Activated CD4-positive, alpha-beta T cell treated with anti-CD3 and anti-CD28 coated beads, Interleukin-2, amount 50 U/mL, for 4 hours (primary cell): ENCODE results near the gene TNFAIP6.
"Not testable (repeated sequence)": the region's sequence is repeated elsewhere in the genome, so short reads cannot be mapped to it uniquely, and the experiment has no call there.

Source experiments
- DNase-seq, 2 experiments: peaks; one replicate each; pipeline ENCODE4 v3.0.0-alpha.2; 2020

TNFAIP6 gene, protein sequence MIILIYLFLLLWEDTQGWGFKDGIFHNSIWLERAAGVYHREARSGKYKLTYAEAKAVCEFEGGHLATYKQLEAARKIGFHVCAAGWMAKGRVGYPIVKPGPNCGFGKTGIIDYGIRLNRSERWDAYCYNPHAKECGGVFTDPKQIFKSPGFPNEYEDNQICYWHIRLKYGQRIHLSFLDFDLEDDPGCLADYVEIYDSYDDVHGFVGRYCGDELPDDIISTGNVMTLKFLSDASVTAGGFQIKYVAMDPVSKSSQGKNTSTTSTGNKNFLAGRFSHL

DNA sequence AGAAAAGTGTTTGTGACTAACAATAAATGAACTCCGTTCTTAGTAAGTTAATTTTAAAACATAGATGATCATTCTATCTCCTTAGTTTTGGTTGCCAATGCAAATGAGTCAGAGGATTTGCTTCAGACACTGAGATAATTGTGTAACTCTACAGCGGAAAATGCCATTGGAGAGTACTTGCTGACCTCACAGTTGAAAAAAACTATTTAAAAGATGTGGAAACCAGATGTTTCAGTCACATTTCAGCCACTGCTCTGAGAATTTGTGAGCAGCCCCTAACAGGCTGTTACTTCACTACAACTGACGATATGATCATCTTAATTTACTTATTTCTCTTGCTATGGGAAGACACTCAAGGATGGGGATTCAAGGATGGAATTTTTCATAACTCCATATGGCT, at the start of gene TNFAIP6:
TNFAIP6 (plus strand) TSS at position 234 of the 400 bp plus-strand sequence; CDS start at position 309, 75 bp downstream.
- no peak for DNase-seq

DNA sequence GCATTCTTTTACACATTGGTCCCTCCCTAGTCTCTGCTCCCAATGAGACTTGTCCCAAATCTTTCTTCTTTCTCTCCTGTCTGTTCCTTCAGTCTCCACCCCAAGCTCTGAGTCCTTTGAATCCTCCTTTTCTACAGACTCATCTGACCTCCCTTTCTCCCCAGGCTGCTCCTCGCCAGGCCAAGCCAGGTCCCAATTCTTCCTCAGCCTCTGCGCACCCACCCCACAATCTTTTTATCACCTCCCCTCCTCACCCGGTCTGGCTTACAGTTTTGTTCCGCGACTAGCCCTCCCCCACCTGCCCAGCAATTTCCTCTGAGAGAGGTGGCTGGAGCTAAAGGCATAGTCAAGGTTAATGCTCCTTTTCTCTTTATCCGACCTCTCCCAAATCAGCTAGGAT, 47.1 kb upstream of the TNFAIP6 start:
- not testable (repeated sequence) for DNase-seq

DNA sequence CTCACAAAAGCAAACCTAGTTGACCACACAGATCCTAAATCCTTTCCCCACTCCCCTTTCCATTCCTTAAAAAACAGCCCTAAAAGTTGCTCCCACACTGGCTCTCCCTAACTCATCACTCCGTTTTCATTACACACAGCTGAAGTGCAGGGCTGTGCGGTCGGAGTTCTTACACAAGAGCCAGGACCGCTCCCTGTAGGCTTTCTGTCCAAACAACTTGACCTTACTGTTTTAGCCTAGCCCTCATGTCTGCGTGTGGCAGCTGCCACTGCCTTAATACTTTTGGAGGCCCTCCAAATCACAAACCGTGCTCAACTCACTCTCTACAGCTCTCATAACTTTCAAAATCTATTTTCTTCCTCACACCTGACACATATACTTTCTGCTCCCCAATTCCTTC, 45.0 kb upstream of the TNFAIP6 start:
- DNase-seq, result not testable (repeated sequence)

DNA sequence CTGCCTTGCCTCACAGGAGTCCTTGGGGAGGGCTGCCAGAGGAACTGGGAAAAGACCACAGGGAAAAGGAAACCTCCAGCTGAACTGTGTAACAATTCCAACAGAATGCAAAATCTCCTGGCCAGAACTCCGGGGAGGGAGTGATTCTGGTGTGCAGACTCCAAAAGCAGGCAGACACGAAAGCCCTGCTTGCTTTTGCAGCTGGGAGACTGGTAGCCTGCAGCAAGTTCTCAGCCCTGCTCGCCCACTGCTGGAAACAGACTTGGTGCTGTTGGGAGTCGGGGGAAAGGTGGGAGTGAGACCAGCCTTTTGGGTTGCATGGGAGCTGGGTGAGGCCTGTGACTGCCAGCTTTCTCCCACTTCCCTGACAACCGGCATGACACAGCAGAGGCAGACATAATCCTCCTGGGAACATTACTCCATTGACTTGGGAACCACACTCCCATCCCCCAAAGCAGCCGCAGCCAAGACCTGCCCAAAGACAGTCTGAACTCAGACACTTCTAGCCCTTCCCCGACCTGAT, 42.0 kb upstream of the TNFAIP6 start:
- no peak for DNase-seq

DNA sequence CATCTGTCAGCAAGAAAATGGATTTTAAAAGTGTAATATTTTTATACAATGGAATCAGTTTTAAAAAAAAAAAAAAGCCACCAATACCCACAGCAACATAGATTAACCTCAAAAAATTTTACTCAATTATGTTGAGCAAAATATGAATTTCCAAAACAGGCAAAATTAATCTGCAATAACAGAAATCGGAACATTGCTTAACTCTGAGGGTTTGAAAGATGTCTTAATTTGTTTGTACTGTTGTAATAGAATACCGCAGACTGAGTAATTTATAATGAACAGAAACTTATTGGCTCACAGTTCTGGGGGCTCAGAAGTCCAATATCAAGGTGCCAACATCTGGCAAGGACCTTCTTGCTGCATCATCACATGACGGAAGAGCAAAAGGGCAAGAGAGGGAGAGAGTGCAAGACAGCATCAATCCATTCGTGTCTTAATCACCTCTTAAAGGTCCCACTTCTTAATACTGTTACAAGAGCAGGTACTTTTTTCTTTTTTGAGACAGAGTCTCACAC, 31.8 kb upstream of the TNFAIP6 start:
- no peak for DNase-seq

DNA sequence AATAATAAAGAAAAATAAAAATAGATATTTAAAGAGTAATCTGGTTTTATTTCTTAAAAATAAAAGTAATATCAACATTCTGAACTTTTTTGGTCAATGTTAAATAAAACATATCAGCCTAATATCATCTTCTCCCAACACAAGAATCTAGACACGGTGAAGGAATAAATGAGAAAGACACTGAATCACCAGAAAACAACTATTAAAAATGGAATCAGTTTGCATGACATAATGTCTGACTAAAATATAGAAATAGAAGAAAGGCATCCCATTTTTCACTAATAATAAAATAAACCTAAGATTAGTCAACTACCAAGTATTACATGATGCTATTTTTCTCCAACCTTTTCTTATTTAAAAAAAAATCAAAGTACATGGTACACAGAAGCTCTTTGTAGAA, 30.8 kb upstream of the TNFAIP6 start:
- DNase-seq, result no peak

DNA sequence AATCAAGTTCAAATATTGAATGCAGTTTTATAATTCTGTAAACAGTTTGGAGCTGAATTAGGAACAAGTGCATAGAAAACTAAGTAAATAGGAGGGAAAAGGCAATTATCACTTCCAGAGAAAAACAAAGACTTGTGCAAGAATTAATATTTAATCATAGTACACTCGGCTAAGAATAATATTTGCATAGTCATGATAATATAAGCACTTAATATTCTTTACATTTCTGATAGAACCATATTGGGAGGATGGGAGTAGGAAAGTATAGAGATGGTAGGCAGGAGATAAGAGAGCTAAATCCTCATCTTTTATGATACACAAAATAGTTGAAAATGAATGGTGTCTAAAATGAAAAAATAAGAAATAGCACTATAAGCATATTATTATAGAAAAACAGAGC, 27.4 kb upstream of the TNFAIP6 start:
- no peak for DNase-seq

DNA sequence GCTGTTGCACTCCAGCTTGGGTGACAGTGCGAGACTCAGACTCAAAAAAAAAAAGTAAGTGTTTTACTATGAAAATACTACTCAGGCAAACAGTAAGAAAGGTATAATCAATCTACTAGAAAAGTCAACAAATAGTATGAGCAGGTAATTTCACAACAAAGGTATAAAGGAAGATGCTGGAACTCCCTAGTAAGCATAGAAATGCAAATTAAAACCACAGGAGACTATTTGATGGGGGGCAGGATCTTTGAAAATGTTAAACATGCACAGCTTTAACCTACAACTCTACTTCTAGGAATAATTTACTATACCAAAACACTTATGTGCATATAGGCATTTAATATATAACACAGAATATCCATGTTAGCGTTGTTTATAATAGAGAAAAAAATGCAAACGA, 24.3 kb upstream of the TNFAIP6 start:
- no peak for DNase-seq

DNA sequence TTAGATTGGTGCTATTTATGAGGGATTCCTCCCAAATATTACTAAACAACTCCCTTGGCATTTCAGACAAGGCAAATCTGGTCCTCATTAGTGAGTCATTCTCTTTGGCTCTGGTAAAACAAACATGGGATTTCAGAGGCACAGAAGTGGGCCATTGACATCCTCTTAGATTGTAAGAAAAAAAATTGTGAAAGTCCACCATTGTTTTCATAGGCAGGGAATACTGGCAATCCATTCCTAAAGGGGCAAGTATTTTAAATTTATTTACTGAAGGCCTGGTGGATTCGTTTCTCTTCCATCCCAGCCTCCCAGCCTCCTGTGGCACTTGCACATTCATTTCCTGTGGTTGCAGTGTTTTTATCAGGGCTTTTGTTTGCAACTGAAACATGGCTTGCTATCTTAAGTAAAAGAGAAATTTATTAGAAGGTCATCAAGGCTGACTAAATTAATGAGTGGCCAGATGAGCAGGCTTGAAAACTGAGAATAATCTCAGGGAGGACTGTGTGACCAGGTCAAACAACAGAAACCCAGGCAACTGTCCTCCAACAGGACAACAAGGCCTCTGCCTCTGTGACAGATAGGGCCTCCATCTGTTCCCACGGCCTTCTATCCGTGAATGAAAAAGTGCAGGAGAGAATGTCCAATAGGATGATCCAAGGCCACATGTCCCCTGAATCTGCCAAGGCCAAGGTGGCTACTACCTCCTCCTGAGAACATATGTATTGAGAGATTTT, 23.1 kb upstream of the TNFAIP6 start:
- no peak for DNase-seq

DNA sequence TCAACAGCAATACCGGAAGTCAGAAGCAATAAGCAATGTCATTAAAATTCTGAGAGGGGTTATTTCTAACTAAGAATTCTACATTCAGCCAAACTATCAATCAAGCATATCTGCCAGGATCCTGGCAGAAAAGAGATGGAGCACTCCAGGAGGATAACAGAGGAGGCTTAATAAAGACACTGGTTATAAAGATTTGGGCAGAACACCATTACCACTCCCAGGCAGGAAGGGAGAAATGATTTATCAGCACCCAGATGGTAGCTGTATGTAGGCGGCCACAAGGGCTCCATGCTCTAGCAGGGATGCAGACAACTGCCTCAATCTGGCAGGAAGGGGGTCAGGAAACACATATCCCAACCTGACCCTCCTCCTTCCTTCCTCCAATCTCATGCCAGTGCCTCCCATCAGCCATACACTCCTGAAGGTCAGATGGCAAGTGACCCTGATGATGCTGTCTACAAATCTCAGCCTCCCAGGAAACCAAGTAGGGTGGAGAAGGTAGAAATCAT, 20.5 kb upstream of the TNFAIP6 start:
- DNase-seq, result no peak

DNA sequence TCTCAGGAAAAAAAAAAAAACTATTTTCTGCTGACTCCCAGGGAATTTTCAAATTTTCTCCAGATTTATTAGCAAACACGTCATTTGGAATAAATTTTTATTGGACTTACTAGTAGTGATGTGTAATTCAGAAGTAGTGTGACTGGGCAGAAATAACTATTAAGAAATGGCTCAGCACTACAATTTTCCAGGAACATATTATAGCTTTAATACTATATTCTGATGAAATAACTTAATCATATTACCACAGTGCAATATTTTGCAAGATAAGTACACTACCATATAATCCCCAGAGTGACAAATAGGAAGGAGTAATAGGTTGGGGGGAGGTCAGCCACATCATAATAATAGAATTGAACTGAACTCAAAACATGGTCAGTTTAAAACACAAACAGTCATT, 19.7 kb upstream of the TNFAIP6 start:
- DNase-seq, result no peak

DNA sequence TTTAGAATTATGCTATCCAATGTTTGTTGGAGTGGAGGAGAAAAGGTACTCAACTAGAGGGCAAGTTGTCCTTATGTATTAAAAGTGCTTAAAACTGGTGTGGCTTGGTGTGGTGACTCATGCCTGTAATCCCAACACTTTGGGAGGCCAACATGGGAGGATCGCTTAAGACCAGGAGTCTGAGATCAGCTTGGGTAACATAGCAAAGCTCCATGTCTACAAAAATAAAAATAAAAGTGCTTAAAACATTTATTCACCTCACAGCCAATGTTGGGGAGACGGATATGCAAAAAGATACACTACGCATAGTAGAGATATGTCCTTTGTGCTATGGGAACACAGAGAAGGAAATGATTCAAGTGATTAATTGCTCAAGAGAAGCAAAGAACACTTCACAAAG, 19.3 kb upstream of the TNFAIP6 start:
- no peak for DNase-seq

DNA sequence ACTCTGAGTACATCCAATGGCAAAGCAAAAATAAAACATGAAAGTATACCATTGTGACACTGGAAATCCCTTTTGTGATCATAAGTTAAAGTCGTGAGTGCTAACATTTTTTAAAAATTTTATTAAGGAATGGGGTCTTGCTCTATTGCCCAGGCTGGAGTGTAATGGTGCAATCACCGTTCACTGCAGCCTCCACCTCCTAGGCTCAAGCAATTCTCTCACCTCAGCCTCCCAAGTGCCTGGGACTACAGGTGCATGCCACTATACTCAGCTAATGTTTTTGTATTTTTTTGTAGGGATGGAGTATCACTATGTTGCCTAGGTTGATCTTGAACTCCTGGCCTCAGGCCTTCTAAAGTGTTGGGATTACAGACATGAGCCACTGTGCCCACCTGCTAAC, 14.3 kb upstream of the TNFAIP6 start:
- no peak for DNase-seq

DNA sequence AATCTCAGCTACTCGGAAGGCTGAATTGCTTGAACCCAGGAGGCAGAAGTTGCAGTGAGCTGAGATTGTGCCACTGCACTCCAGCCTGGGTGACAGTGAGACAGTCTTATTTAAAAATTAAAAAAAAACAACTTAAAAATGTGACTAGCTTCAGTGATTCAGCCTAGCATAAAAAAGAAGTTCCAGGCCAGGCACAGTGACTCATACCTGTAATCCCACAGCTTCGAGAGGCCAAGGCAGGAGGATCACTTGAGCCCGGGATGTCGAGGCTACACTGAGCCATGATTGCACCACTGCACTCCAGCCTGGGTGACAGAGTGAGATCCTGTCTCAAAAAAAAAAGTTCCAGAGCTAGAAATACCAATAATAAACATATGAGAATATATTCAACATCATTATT, 13.2 kb upstream of the TNFAIP6 start:
- not testable (repeated sequence) for DNase-seq

DNA sequence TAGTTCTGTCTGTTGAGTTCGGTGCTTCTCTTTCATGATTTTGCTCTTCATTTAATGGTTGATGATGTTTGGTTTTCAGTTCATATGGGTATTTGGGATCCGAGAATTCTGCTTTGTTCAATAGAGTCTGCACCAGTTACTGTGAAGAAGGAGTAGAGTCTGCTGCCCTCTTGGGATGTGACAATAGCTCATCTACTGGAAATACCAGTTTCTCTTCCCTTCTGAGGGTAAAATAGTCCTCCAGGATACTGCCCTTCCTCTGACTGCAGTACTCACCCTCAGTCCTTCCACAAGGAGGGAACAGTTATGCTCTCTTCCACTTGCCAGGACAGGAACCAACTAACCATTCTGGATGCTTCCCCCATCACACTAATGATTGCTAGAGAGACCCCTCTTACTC, 12.5 kb upstream of the TNFAIP6 start:
- DNase-seq, result no peak

DNA sequence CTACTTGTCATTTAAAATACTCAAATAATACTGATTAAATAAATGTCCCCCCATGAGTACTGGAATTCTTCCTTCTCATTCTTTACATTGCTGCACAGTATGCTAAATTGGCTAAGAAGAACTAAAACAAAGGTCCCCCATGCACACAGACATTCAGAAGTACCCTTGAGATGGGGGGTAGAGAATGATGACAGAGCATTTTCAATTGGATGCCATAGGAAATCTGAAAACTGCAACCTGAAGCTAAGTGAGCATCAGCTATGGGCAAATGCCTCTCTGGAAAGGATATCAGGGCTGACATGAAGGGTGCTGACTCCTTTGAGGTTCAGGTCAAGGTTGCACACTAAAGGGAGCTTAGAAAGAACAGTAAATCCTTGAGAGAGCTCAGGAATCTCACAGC, 10.1 kb upstream of the TNFAIP6 start:
- DNase-seq, result no peak

DNA sequence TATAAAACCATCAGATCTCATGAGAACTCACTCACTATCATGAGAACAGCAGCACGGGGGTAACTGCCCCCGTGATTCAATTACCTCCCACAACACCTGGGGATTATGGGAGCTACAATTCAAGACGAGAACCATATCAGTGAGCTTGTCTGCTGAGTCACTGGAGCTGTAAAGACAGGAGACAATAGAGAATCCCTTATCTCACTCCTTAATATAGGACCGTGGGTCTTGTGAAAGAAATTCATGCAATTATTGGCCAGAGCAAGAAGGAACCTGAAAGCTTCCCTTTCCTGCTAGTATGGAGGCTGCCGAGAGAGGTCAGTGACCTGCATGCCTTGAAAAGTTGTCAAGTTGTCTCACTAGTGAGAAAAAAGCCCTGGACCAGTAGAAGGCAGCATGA, 9.5 kb upstream of the TNFAIP6 start:
- DNase-seq, result no peak

DNA sequence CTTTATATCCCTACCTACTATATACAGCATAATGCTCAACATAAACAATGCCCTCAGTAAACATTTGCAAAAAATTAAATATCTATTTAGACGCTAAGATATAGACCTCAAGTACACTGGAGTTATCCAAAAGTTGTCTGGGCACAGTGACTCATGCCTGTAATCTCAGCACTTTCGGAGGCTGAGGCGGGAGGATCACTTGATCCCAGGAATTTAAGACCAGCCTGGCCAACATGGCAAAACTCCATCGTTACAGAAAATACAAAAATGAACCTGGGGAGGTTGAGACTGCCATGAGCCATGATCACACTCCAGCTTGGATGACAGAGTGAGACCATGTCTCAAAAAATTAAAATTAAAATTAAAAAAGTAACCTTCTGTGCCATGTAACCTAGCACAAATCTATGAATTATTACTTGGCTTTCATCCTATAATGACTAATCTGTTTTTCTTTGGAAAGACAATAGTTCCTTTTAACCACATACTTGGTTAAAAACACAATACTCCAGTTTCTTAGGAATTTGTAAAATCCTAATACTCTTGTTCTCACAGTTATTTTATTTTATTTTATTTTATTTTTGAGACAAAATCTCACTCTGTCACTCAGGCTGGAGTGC, 6.7 kb upstream of the TNFAIP6 start:
- DNase-seq, result no peak

DNA sequence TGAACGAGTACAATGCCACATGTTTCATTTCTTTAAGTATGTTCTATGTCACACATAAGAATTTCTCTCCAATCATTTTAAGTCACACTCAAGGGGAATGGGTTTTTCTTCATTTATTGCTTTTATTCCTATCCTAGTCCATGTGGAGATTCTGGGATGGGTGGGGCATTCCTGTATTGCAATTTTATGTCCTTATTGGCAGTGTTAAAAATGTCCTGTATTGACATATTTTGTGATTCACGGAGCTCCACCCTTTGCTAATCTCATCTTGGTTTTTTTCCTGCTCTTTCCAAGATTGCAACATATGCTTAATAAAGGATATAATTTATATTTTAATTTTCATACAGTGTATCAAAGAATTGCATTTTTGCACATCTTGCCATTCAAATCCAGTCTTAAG, 3.4 kb upstream of the TNFAIP6 start:
- DNase-seq, result no peak

DNA sequence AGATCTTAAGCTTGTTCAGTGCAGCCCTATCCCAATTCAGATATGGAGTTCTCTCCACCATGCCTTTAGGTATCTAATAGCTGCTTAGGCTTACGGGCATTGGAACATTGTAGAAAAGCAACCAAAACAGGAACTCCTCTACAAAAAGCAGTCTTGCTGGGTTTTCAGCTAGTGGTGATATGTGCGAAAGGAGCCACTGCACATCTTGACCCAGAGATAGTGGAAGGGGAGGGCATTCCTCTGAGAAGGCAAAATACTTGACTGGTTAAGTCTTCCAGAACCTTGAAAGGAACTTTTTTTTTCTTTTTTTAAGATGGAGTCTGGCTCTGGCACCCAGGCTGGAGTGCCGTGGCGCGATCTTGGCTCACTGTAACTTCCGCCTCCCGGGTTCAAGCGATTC, 2.6 kb upstream of the TNFAIP6 start:
- DNase-seq, result no peak

DNA sequence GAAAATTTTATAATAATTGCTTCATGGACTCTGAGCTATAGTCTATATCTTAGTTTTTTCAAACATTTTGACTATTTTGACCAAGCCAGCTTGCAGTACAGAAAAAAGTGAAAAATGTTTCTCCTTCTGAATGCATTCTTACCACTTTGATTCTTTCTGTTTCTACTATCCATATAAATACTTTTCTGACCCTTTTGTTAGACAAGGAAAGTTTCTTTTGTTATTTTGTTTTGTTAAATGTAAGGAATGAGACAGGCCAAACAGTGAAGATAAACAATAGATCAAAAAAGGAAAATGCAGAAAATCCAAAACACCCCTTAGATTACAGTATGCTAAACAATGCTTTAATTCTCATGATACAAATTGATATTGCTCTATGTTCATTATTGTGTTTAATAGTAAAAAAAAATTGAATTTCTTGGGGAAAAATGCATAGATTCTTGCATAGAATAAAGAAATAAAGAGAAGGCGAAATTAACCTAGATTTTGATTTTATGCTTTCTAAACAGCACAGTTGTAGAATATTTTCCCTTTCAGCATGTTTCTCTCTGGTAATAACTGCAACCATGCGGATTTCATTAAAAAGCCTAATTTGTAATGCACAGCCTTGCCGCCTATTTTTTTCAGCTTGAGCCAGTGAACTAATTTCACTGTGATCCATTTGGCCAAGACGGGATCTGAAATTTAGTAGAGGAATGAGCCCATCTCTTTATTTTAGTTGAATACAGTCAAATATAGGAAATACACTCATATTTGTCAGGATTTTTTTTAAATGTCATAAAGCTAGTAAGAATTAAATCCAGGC, 976 bp downstream of the TNFAIP6 start:
- no peak for DNase-seq

DNA sequence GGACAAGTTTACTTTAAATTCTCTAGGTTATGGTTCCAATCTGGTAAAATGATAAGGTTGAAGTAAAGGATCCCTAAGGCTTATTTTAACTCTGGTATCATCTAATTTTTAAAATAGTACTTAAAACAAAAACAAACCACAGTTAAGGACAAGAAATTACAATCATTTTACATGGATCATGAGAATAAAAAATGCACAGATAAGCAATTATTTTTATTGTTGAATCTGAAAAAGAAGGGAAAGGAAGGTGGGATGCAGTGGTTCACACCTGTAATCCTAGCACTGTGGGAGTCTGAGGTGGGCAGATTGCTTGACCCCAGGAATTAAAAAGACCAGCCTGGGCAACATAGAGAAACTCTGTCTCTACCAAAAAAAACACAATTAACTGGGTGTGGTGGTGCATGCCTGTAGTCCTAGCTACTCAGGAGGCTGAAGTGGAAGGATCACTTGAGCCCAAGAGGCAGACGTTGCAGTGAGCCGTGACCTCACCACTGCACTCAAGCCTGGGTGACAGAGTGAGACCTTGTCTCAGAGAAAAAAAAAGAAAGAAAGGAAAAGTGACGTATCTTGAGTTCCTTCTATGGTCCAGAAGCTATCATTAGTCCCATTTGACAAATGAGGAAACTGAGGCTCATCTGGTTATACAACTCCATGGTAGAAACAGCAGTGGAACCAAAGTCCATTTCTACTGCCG, 2.5 kb downstream of the TNFAIP6 start:
- DNase-seq, result no peak
